ENCODE results near the gene PCDHGC4.

The PCDHGC4 gene

GRCh38 chr5:141512911-141513626 is 28.2 kb downstream of the PCDHGC4 start:
- DNase-seq = no peak

GRCh38 chr5:141513627-141514329 is 28.9 kb downstream of the PCDHGC4 start:
- DNase-seq = no peak

- no peak for DNase-seq
Measured at GRCh38 chr5:141514330-141515133, 29.7 kb downstream of the PCDHGC4 start.

- DNase-seq = no peak
Measured at GRCh38 chr5:141515141-141515540, 30.3 kb downstream of the PCDHGC4 start.

- DNase-seq = no peak
Measured at GRCh38 chr5:141515946-141516671, 31.3 kb downstream of the PCDHGC4 start.

- DNase-seq = no peak
Measured at GRCh38 chr5:141516672-141517025, 31.8 kb downstream of the PCDHGC4 start.

- DNase-seq = no peak
Measured at GRCh38 chr5:141517312-141517711, 32.5 kb downstream of the PCDHGC4 start.

GRCh38 chr5:141517880-141518617 is 33.2 kb downstream of the PCDHGC4 start:
- DNase-seq = no peak

- no peak for DNase-seq
Measured at GRCh38 chr5:141518618-141519015, 33.8 kb downstream of the PCDHGC4 start.

- DNase-seq = no peak
Measured at GRCh38 chr5:141519605-141520565, 35.1 kb downstream of the PCDHGC4 start.

- DNase-seq = no peak
Measured at GRCh38 chr5:141521244-141521781, 36.5 kb downstream of the PCDHGC4 start.

- no peak for DNase-seq
Measured at GRCh38 chr5:141522301-141522700, 37.5 kb downstream of the PCDHGC4 start.

GRCh38 chr5:141523991-141524390 is 39.2 kb downstream of the PCDHGC4 start:
- no peak for DNase-seq

- peak; percentile 71 for DNase-seq
Measured at GRCh38 chr5:141524604-141525597, 40.1 kb downstream of the PCDHGC4 start.

- no peak for DNase-seq
Measured at GRCh38 chr5:141525653-141526052, 40.8 kb downstream of the PCDHGC4 start.

GRCh38 chr5:141527426-141527825 is 42.6 kb downstream of the PCDHGC4 start:
- DNase-seq = no peak

GRCh38 chr5:141528291-141528984 is 43.6 kb downstream of the PCDHGC4 start:
- no peak for DNase-seq

GRCh38 chr5:141529002-141529401 is 44.2 kb downstream of the PCDHGC4 start:
- no peak for DNase-seq

- no peak for DNase-seq
Measured at GRCh38 chr5:141529873-141530272, 45.0 kb downstream of the PCDHGC4 start.
